ENCODE results near the gene FOXL1.
"Not testable (repeated sequence)": the region's sequence is repeated elsewhere in the genome, so short reads cannot be mapped to it uniquely, and the experiment has no call there.

The FOXL1 gene

GRCh38 chr16:86581458-86581857, 3.1 kb downstream of the FOXL1 start:
- DNase-seq (ENCODE audit: low spot score) = no peak

GRCh38 chr16:86584071-86584685, 5.8 kb downstream of the FOXL1 start:
- no peak for DNase-seq (ENCODE audit: low spot score)

- no peak for DNase-seq (ENCODE audit: low spot score)
These were observed 6.7 kb downstream of the FOXL1 start for GRCh38 chr16:86584726-86585721.

- DNase-seq (ENCODE audit: low spot score) = no peak
These were observed 7.7 kb downstream of the FOXL1 start for GRCh38 chr16:86585821-86586611.

GRCh38 chr16:86587487-86587886, 9.1 kb downstream of the FOXL1 start:
- DNase-seq (ENCODE audit: low spot score) = no peak

GRCh38 chr16:86587955-86588354, 9.6 kb downstream of the FOXL1 start:
- DNase-seq (ENCODE audit: low spot score) = not testable (repeated sequence)

GRCh38 chr16:86590501-86591144, 12.3 kb downstream of the FOXL1 start:
- DNase-seq (ENCODE audit: low spot score) = no peak

- no peak for DNase-seq (ENCODE audit: low spot score)
These were observed 12.9 kb downstream of the FOXL1 start for GRCh38 chr16:86591270-86591669.

- DNase-seq (ENCODE audit: low spot score) = no peak
These were observed 15.7 kb downstream of the FOXL1 start for GRCh38 chr16:86593913-86594620.

GRCh38 chr16:86594721-86595120, 16.4 kb downstream of the FOXL1 start:
- no peak for DNase-seq (ENCODE audit: low spot score)

GRCh38 chr16:86595983-86596605, 17.7 kb downstream of the FOXL1 start:
- no peak for DNase-seq (ENCODE audit: low spot score)

GRCh38 chr16:86597126-86597879, 19.0 kb downstream of the FOXL1 start:
- no peak for DNase-seq (ENCODE audit: low spot score)

GRCh38 chr16:86597880-86598606, 19.7 kb downstream of the FOXL1 start:
- no peak for DNase-seq (ENCODE audit: low spot score)

GRCh38 chr16:86598607-86599565, 20.5 kb downstream of the FOXL1 start:
- DNase-seq (ENCODE audit: low spot score) = no peak

- DNase-seq (ENCODE audit: low spot score) = no peak
These were observed 23.0 kb downstream of the FOXL1 start for GRCh38 chr16:86601356-86601755.

- no peak for DNase-seq (ENCODE audit: low spot score)
These were observed 24.2 kb downstream of the FOXL1 start for GRCh38 chr16:86602521-86602920.

- peak; percentile 68 for DNase-seq (ENCODE audit: low spot score)
These were observed 26.3 kb downstream of the FOXL1 start for GRCh38 chr16:86604436-86605193.
